K562 (cell line): Measurements from ENCODE around the gene TRERF1. TPM values are rescaled to one million over a fixed set of nuclear protein-coding genes. Genes with fewer than 3 reads are reported as not detected.

Experiments used
- ASH1L ChIP-seq: fragments of 450-650 bp; IDR thresholded peaks from 2 replicates; pipeline ENCODE4 v1.6.1; 2018; ENCODE audit warnings: borderline replicate concordance, mild to moderate bottlenecking, low read depth; ENCODE audit not compliant: partially characterized antibody
- CAMTA2 ChIP-seq: fragments of 250-450 bp; sonication (Bioruptor Pico); conservative IDR thresholded peaks from 2 replicates; pipeline ENCODE4 v1.5.1; 2022
- DMBX1 ChIP-seq: fragments of 250-450 bp; sonication (Bioruptor Pico); IDR thresholded peaks from 2 replicates; pipeline ENCODE4 v1.8.0; 2022; ENCODE audit warnings: inconsistent platforms, mild to moderate bottlenecking, moderate library complexity, borderline replicate concordance
- EZH2 ChIP-seq: IDR thresholded peaks from 2 replicates; pipeline ENCODE4 v1.6.1; 2012; ENCODE audit warnings: low read depth, mild to moderate bottlenecking, inconsistent platforms, low read length, borderline replicate concordance
- HDAC2 ChIP-seq: fragments of 450-650 bp; IDR thresholded peaks from 2 replicates; pipeline ENCODE4 v1.6.1; 2016; ENCODE audit warnings: mild to moderate bottlenecking
- HEY1 ChIP-seq: fragments of 250-450 bp; sonication (Bioruptor Pico); IDR thresholded peaks from 2 replicates; pipeline ENCODE4 v1.5.0; 2020; ENCODE audit warnings: mild to moderate bottlenecking, moderate library complexity, borderline replicate concordance
- LARP7 ChIP-seq: fragments of 450-650 bp; IDR thresholded peaks from 2 replicates; pipeline ENCODE4 v1.6.1; 2016
- MEF2A ChIP-seq: IDR thresholded peaks from 2 replicates; pipeline ENCODE4 v1.6.1; 2011; ENCODE audit warnings: low read depth, mild to moderate bottlenecking, low read length, moderate library complexity; ENCODE audit not compliant: control insufficient read depth
- NR0B1 ChIP-seq: fragments of 450-650 bp; IDR thresholded peaks from one replicate; pipeline ENCODE4 v1.6.1; 2018; ENCODE audit warnings: mild to moderate bottlenecking, moderate library complexity; ENCODE audit not compliant: partially characterized antibody
- POLR3G ChIP-seq: IDR thresholded peaks from 2 replicates; pipeline ENCODE4 v1.6.1; 2011; ENCODE audit not compliant: insufficient read length, insufficient replicate concordance; ENCODE audit errors: extremely low read depth
- PTBP1 ChIP-seq: fragments of 200-400 bp; formaldehyde crosslinking; IDR thresholded peaks from 2 replicates; pipeline ENCODE4 v1.6.1; 2017; ENCODE audit warnings: low read depth, low read length
- RBM15 ChIP-seq: fragments of 200-400 bp; formaldehyde crosslinking; IDR thresholded peaks from 2 replicates; pipeline ENCODE4 v1.6.1; 2018; ENCODE audit warnings: mild to moderate bottlenecking, low read length, moderate library complexity; ENCODE audit not compliant: insufficient read depth
- RFX1 ChIP-seq: fragments of 450-650 bp; IDR thresholded peaks from 2 replicates; pipeline ENCODE4 v1.6.1; 2016; ENCODE audit warnings: mild to moderate bottlenecking, moderate library complexity
- SAFB ChIP-seq: fragments of 200-400 bp; formaldehyde crosslinking; IDR thresholded peaks from 2 replicates; pipeline ENCODE4 v1.6.1; 2017; ENCODE audit warnings: low read depth, low read length, borderline replicate concordance
- SMAD1 ChIP-seq: fragments of 150-350 bp; IDR thresholded peaks from 2 replicates; pipeline ENCODE4 v1.6.1; 2014; ENCODE audit warnings: low read length, low read depth; ENCODE audit not compliant: partially characterized antibody
- SMAD4 ChIP-seq: fragments of 250-450 bp; sonication (Bioruptor Pico); conservative IDR thresholded peaks from 2 replicates; pipeline ENCODE4 v1.8.0; 2021; ENCODE audit warnings: inconsistent platforms, mild to moderate bottlenecking, moderate library complexity
- SMARCE1 ChIP-seq: fragments of 450-650 bp; IDR thresholded peaks from 2 replicates; pipeline ENCODE4 v1.7.1; 2016; ENCODE audit warnings: mild to moderate bottlenecking
- SREBF2 ChIP-seq: sonication (generic); formaldehyde crosslinking; IDR thresholded peaks from 2 replicates; pipeline ENCODE4 v1.4.0; 2020; ENCODE audit warnings: mild to moderate bottlenecking, missing genetic modification reagents
- WHSC1 ChIP-seq: IDR thresholded peaks from one replicate; pipeline ENCODE4 v1.6.1; 2012; ENCODE audit warnings: low read length, control low read depth, inconsistent platforms
- ZNF143 ChIP-seq: sonication (generic); formaldehyde crosslinking; IDR thresholded peaks from 2 replicates; pipeline ENCODE4 v1.9.0; 2022; ENCODE audit warnings: mild to moderate bottlenecking, missing genetic modification reagents
- ZNF175 ChIP-seq: fragments of 200-800 bp; sonication (Bioruptor generic); IDR thresholded peaks from 2 replicates; pipeline ENCODE4 v1.6.1; 2016; ENCODE audit warnings: low read depth, mild to moderate bottlenecking, missing genetic modification characterization, missing compliant biosample characterization
- ZNF324 ChIP-seq: fragments of 250-450 bp; sonication (Bioruptor Pico); IDR thresholded peaks from 2 replicates; pipeline ENCODE4 v1.4.0; 2020; ENCODE audit warnings: mild to moderate bottlenecking
- ZNF511 ChIP-seq: sonication (generic); formaldehyde crosslinking; IDR thresholded peaks from 2 replicates; pipeline ENCODE4 v1.8.0; 2022; ENCODE audit warnings: mild to moderate bottlenecking, missing genetic modification reagents
- polyA plus RNA-seq, 8 experiments: library from polyadenylated mRNA; depleted of rRNA in 4 of 8; stranded (reverse) in 5 of 8; unstranded in 3 of 8; fragments of >200 nt; fragmentation: Nextera tagmentation in 2 of 8; fragmentation: Illumina TruSeq in 1 of 8; extraction: Ambion mirVana in 2 of 8; extraction: Trizol in 1 of 8; gene quantifications; 2 replicates each; pipeline versions ENCODE4 v1.2.1 to v1.2.3, GENCODE V29; 2011 to 2014; ENCODE audit warnings: inconsistent platforms in 1 of 8, missing spikeins in 1 of 8
- total RNA-seq, 7 experiments: library from RNA; depleted of rRNA in 6 of 7; stranded (reverse); fragments of >200 nt in 6 of 7; fragmentation: Illumina TruSeq in 2 of 7; extraction: Trizol in 2 of 7; gene quantifications; 2 replicates each; pipeline versions ENCODE4 v1.2.1 to v1.2.3, GENCODE V29; 2011 to 2021; ENCODE audit warnings: low replicate concordance in 1 of 7
- TF ChIP-seq, protein P1 (sequence below): fragments of 450-650 bp; IDR thresholded peaks from 2 replicates; pipeline ENCODE4 v1.6.1; 2016; ENCODE audit warnings: low read depth, mild to moderate bottlenecking, moderate library complexity
- TF ChIP-seq, protein P2 (sequence below): sonication (generic); formaldehyde crosslinking; IDR thresholded peaks from 2 replicates; pipeline ENCODE4 v1.8.0; 2022; ENCODE audit warnings: missing genetic modification reagents, mild to moderate bottlenecking, borderline replicate concordance

TRERF1 gene
- total and polyA plus RNA-seq, 9 of the 15 experiments (the other 6 are each of a cell fraction or from before 2014, with no cell fraction given): 0.04 to 0.20 (median 0.07) TPM; not detected in 3

DNA sequence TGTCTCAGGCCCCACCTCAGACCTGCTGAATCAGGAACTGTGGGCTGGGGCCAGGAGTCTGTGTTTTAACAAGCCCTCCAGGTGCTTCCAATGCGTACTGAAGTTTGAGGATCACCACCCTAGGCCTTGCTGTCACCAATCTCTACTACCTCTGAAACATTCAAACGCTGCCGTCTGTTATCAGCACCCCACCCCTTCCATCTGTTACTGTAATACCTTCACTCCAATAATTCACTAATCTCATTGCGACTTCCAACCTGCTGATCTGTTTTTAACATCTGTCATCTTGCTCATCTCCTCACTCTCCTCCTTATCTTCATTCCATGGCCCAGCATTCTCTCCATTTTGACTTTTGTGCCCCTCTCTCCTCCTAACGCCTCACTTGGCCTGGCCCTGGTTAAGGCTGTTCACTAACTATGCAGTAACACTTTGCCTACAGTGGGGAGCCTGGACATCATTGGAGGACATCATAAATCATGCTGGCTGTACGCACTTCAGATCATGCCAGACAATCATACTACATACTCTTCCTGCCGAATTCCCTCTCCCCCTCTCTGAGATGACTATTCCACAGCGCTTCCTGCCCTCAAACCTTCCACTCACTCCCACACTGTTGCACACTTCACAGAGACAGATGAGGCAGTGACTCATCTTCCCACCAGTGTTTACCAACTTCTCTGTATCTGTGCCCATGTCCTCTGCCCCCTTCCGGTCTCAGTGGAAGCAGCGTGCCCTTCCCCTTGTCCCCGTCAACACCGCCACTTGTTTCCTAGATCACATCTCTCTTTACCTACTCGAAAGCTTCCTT is 254.0 kb downstream of the TRERF1 start (continued):
- TF ChIP-seq ZNF175 (CRISPR knock-in tag) (peak; percentile 61; the same call in 1 of the 2 replicates), RFX1 (no peak), LARP7 (peak; percentile 98), HEY1 (CRISPR knock-in tag) (peak; percentile 11; the same call in 1 of the 2 replicates), HDAC2 (peak; percentile 99), CAMTA2 (CRISPR knock-in tag) (no peak), EZH2 (no peak; the same call in 1 of the 2 replicates), SMAD4 (peak; percentile 95), ZNF143 (no peak), RBM15 (no peak), MEF2A (peak; percentile 57; the same call in 1 of the 2 replicates), SREBF2 (CRISPR knock-in tag) (no peak), POLR3G (no peak), PTBP1 (no peak), WHSC1 (no peak), ZNF324 (CRISPR knock-in tag) (no peak), NR0B1 (no peak), ZNF511 (CRISPR knock-in tag) (no peak), SAFB (no peak), SMARCE1 (peak; percentile 98), DMBX1 (CRISPR knock-in tag) (peak; percentile 93), ASH1L (peak; percentile 13), SMAD1 (no peak)
- TF ChIP-seq, protein P1, sequence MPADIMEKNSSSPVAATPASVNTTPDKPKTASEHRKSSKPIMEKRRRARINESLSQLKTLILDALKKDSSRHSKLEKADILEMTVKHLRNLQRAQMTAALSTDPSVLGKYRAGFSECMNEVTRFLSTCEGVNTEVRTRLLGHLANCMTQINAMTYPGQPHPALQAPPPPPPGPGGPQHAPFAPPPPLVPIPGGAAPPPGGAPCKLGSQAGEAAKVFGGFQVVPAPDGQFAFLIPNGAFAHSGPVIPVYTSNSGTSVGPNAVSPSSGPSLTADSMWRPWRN: peak; percentile 81
- TF ChIP-seq, protein P2, sequence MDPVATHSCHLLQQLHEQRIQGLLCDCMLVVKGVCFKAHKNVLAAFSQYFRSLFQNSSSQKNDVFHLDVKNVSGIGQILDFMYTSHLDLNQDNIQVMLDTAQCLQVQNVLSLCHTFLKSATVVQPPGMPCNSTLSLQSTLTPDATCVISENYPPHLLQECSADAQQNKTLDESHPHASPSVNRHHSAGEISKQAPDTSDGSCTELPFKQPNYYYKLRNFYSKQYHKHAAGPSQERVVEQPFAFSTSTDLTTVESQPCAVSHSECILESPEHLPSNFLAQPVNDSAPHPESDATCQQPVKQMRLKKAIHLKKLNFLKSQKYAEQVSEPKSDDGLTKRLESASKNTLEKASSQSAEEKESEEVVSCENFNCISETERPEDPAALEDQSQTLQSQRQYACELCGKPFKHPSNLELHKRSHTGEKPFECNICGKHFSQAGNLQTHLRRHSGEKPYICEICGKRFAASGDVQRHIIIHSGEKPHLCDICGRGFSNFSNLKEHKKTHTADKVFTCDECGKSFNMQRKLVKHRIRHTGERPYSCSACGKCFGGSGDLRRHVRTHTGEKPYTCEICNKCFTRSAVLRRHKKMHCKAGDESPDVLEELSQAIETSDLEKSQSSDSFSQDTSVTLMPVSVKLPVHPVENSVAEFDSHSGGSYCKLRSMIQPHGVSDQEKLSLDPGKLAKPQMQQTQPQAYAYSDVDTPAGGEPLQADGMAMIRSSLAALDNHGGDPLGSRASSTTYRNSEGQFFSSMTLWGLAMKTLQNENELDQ (CRISPR knock-in tag): no peak
